Stimulated activated naive B cell treated with anti-CD40 and anti-IgM and Interleukin-4, amounts not matched to agents 10 μg/mL and 1 μg/mL and 100 μg/mL, for 72 hours (primary cell): ENCODE measurements around the gene CLPTM1L.
"Not testable (repeated sequence)": the region's sequence is repeated elsewhere in the genome, so short reads cannot be mapped to it uniquely, and the experiment has no call there.

ENCODE experiments used
- ATAC-seq, 2 donors: fragments of 150-1000 bp; cut with Tn5 transposase; replicated peaks; 2 replicates each; pipeline ENCODE4 v1.10.0; 2021; ENCODE audit warnings: moderate library complexity in 1 of 2
- DNase-seq: peaks from one replicate; pipeline ENCODE4 v3.0.0; 2021
- H3K27ac Mint-ChIP-seq: one replicate; pipeline ENCODE4 v1.8.0; 2022; ENCODE audit warnings: mild to moderate bottlenecking, mixed read lengths
- H3K27me3 Mint-ChIP-seq, 2 donors: one replicate each; pipeline ENCODE4 v1.8.0; 2022; ENCODE audit warnings: mixed read lengths in 2 of 2
- H3K36me3 Mint-ChIP-seq, 2 donors: one replicate each; pipeline ENCODE4 v1.8.0; 2022; ENCODE audit warnings: mixed read lengths in 2 of 2, mild to moderate bottlenecking in 1 of 2
- H3K4me1 Mint-ChIP-seq, 2 donors: one replicate each; pipeline ENCODE4 v1.8.0; 2022; ENCODE audit warnings: mixed read lengths in 2 of 2, mild to moderate bottlenecking in 1 of 2
- H3K4me3 Mint-ChIP-seq, 2 donors: one replicate each; pipeline ENCODE4 v1.8.0; 2022; ENCODE audit warnings: mild to moderate bottlenecking in 2 of 2, mixed read lengths in 2 of 2, moderate library complexity in 1 of 2
- H3K9me3 Mint-ChIP-seq, 2 donors: one replicate each; pipeline ENCODE4 v1.8.0; 2022; ENCODE audit warnings: mixed read lengths in 2 of 2, mild to moderate bottlenecking in 1 of 2

CLPTM1L gene

GRCh38 chr5:1336106-1336561 lies 8.8 kb downstream of the CLPTM1L start:
- Mint-ChIP-seq H3K27ac (peak overlapping the region; percentile 62), H3K4me3 (no peak overlapping the region), H3K36me3 (peaks cover 34 to 62% of the 10 kb centered on the region in 2 donors), H3K9me3 (no peaks in the 10 kb centered on the region), H3K4me1 (peaks cover 17 to 24% of the 10 kb centered on the region in 2 donors), H3K27me3 (no peaks in the 10 kb centered on the region)
- DNase-seq (no peak), ATAC-seq (no peak)

GRCh38 chr5:1335540-1336095 lies 9.3 kb downstream of the CLPTM1L start:
- ATAC-seq (no peak), DNase-seq (no peak)
- no peaks in the 10 kb centered on the region for H3K27me3 Mint-ChIP-seq
- peaks cover 36 to 60% of the 10 kb centered on the region in 2 donors for H3K36me3 Mint-ChIP-seq
- H3K4me3 Mint-ChIP-seq: no peak overlapping the region
- peaks cover 17 to 22% of the 10 kb centered on the region in 2 donors for H3K4me1 Mint-ChIP-seq
- peak overlapping the region; percentile 62 for H3K27ac Mint-ChIP-seq
- no peaks in the 10 kb centered on the region for H3K9me3 Mint-ChIP-seq

- Mint-ChIP-seq H3K4me3 (no peak overlapping the region), H3K4me1 (peaks cover 13 to 16% of the 10 kb centered on the region in 2 donors), H3K27ac (no peak overlapping the region), H3K27me3 (no peaks in the 10 kb centered on the region), H3K36me3 (peaks cover 37 to 53% of the 10 kb centered on the region in 2 donors), H3K9me3 (no peaks in the 10 kb centered on the region)
- DNase-seq: no peak
- ATAC-seq: no peak
Observed at GRCh38 chr5:1334831-1335539, 9.9 kb downstream of the CLPTM1L start.

- ATAC-seq (no peak), DNase-seq (no peak)
- no peaks in the 10 kb centered on the region for H3K27me3 Mint-ChIP-seq
- H3K9me3 Mint-ChIP-seq: no peaks in the 10 kb centered on the region
- no peak overlapping the region for H3K4me3 Mint-ChIP-seq
- peaks cover 36 to 52% of the 10 kb centered on the region in 2 donors for H3K36me3 Mint-ChIP-seq
- H3K27ac Mint-ChIP-seq: no peak overlapping the region
- H3K4me1 Mint-ChIP-seq: peaks cover 12 to 16% of the 10 kb centered on the region in 2 donors
Observed at GRCh38 chr5:1333986-1334385, 10.9 kb downstream of the CLPTM1L start.

GRCh38 chr5:1333286-1333685 lies 11.6 kb downstream of the CLPTM1L start:
- peaks cover 17 to 22% of the 10 kb centered on the region in 2 donors for H3K4me1 Mint-ChIP-seq
- not testable (repeated sequence) for H3K27me3 Mint-ChIP-seq, ATAC-seq, H3K27ac Mint-ChIP-seq, H3K9me3 Mint-ChIP-seq, H3K4me3 Mint-ChIP-seq, DNase-seq
- H3K36me3 Mint-ChIP-seq: peaks cover 34 to 53% of the 10 kb centered on the region in 2 donors

- H3K36me3 Mint-ChIP-seq: peaks cover 31 to 53% of the 10 kb centered on the region in 2 donors
- DNase-seq (no peak), ATAC-seq (peak; percentile 51 to 68)
- no peak overlapping the region for H3K4me3 Mint-ChIP-seq
- no peaks in the 10 kb centered on the region for H3K9me3 Mint-ChIP-seq
- peaks cover 17 to 19% of the 10 kb centered on the region in 2 donors for H3K4me1 Mint-ChIP-seq
- H3K27me3 Mint-ChIP-seq: no peaks in the 10 kb centered on the region
- H3K27ac Mint-ChIP-seq: no peak overlapping the region
Observed at GRCh38 chr5:1332461-1333001, 12.4 kb downstream of the CLPTM1L start.

GRCh38 chr5:1331861-1332405 lies 13.0 kb downstream of the CLPTM1L start:
- Mint-ChIP-seq H3K27me3 (no peaks in the 10 kb centered on the region), H3K36me3 (peaks cover 37 to 56% of the 10 kb centered on the region in 2 donors), H3K27ac (no peak overlapping the region), H3K4me3 (no peak overlapping the region), H3K4me1 (peaks cover 19% of the 10 kb centered on the region in 2 donors), H3K9me3 (no peaks in the 10 kb centered on the region)
- no peak for DNase-seq
- peak; percentile 4 to 33 for ATAC-seq

- ATAC-seq: peak in 1 of 2 donors; percentile 22
- no peaks in the 10 kb centered on the region for H3K27me3 Mint-ChIP-seq
- no peak for DNase-seq
- no peaks in the 10 kb centered on the region for H3K9me3 Mint-ChIP-seq
- peaks cover 12% of the 10 kb centered on the region in 2 donors for H3K4me1 Mint-ChIP-seq
- peaks cover 41 to 56% of the 10 kb centered on the region in 2 donors for H3K36me3 Mint-ChIP-seq
- H3K27ac Mint-ChIP-seq: no peak overlapping the region
- H3K4me3 Mint-ChIP-seq: no peak overlapping the region
Observed at GRCh38 chr5:1330847-1331831, 13.8 kb downstream of the CLPTM1L start.

- no peak for ATAC-seq
Observed at GRCh38 chr5:1330146-1330846, 14.6 kb downstream of the CLPTM1L start.

GRCh38 chr5:1329111-1329579 lies 15.8 kb downstream of the CLPTM1L start:
- Mint-ChIP-seq H3K9me3 (no peaks in the 10 kb centered on the region), H3K36me3 (peaks cover 39 to 50% of the 10 kb centered on the region in 2 donors), H3K4me3 (no peak overlapping the region), H3K27ac (peak overlapping the region; percentile 7), H3K27me3 (no peaks in the 10 kb centered on the region), H3K4me1 (peaks cover 9% of the 10 kb centered on the region in 2 donors)
- DNase-seq: no peak
- no peak for ATAC-seq

More at GRCh38 chr5:1330146-1330846, 14.6 kb downstream of the CLPTM1L start:
- Mint-ChIP-seq H3K9me3 (no peaks in the 10 kb centered on the region), H3K27ac (no peak overlapping the region), H3K36me3 (peaks cover 41 to 54% of the 10 kb centered on the region in 2 donors), H3K4me1 (peaks cover 9% of the 10 kb centered on the region in 2 donors), H3K27me3 (no peaks in the 10 kb centered on the region), H3K4me3 (no peak overlapping the region)
- DNase-seq: no peak

- Mint-ChIP-seq H3K27ac (peak overlapping the region; percentile 7), H3K36me3 (peaks cover 44 to 52% of the 10 kb centered on the region in 2 donors)
- H3K27me3 Mint-ChIP-seq, H3K4me3 Mint-ChIP-seq, DNase-seq, H3K9me3 Mint-ChIP-seq, H3K4me1 Mint-ChIP-seq, ATAC-seq: not testable (repeated sequence)
Observed at GRCh38 chr5:1328237-1329110, 16.4 kb downstream of the CLPTM1L start.

- H3K4me3 Mint-ChIP-seq, H3K27ac Mint-ChIP-seq, H3K4me1 Mint-ChIP-seq, DNase-seq, ATAC-seq, H3K9me3 Mint-ChIP-seq, H3K27me3 Mint-ChIP-seq: not testable (repeated sequence)
- peaks cover 41 to 45% of the 10 kb centered on the region in 2 donors for H3K36me3 Mint-ChIP-seq
Observed at GRCh38 chr5:1326901-1327756, 17.8 kb downstream of the CLPTM1L start.
